CD8-positive, alpha-beta memory T cell (primary cell): ENCODE data around the gene ACBD6. TPM values are rescaled to one million over a fixed set of nuclear protein-coding genes. Genes with fewer than 3 reads are reported as not detected.

Source experiments
- CTCF ChIA-PET: fragments of 350-600 bp; sonication (Branson Sonifier 250); formaldehyde crosslinking; loops from one replicate; lab custom pipeline; 2021; ENCODE audit warnings: antibody characterized with exemption; lab: Charles Lee
- POLR2A ChIA-PET: fragments of 350-600 bp; sonication (Branson Sonifier 250); formaldehyde crosslinking; loops from one replicate; lab custom pipeline; 2021; ENCODE audit warnings: antibody characterized with exemption; lab: Charles Lee
- DNase-seq, 5 donors: peaks; one replicate each; pipeline versions ENCODE4 v3.0.0 to v3.0.0-alpha.2; 2020 to 2022; ENCODE audit warnings: mixed read lengths in 1 of 5
- H3K27ac ChIP-seq: one replicate; pipeline ENCODE4 v1.7.0; 2013; ENCODE audit warnings: low read depth, mild to moderate bottlenecking, low read length, moderate library complexity
- H3K27me3 ChIP-seq: 2 replicates; pipeline ENCODE4 v1.7.0; 2013; ENCODE audit warnings: low read length, mild to moderate bottlenecking; ENCODE audit not compliant: insufficient read depth, poor library complexity, severe bottlenecking
- H3K36me3 ChIP-seq: 2 replicates; pipeline ENCODE4 v1.7.0; 2013; ENCODE audit warnings: mild to moderate bottlenecking, low read length, moderate library complexity; ENCODE audit not compliant: insufficient read depth
- H3K4me1 ChIP-seq: 2 replicates; pipeline ENCODE4 v1.7.0; 2013; ENCODE audit warnings: mild to moderate bottlenecking, low read length, moderate library complexity; ENCODE audit not compliant: insufficient read depth
- H3K4me3 ChIP-seq: 2 replicates; pipeline ENCODE4 v1.7.0; 2013; ENCODE audit warnings: mild to moderate bottlenecking, low read length
- H3K9me3 ChIP-seq: 2 replicates; pipeline ENCODE4 v1.7.0; 2013; ENCODE audit warnings: mild to moderate bottlenecking, low read length
- H3K27ac Mint-ChIP-seq, 8 donors: one replicate each; pipeline ENCODE4 v1.8.0; 2020 to 2021; ENCODE audit warnings: mixed read lengths in 8 of 8, mild to moderate bottlenecking in 6 of 8, inconsistent platforms in 3 of 8, moderate library complexity in 3 of 8
- H3K27me3 Mint-ChIP-seq, 2 donors: one replicate each; pipeline ENCODE4 v1.8.0; 2020 to 2021; ENCODE audit warnings: mixed read lengths in 2 of 2, mild to moderate bottlenecking in 1 of 2, moderate library complexity in 1 of 2
- H3K36me3 Mint-ChIP-seq, 3 donors: one replicate each; pipeline ENCODE4 v1.8.0; 2020 to 2021; ENCODE audit warnings: mixed read lengths in 3 of 3, inconsistent platforms in 1 of 3, mild to moderate bottlenecking in 1 of 3
- H3K4me1 Mint-ChIP-seq, 3 donors: one replicate each; pipeline ENCODE4 v1.8.0; 2020 to 2021; ENCODE audit warnings: mixed read lengths in 3 of 3, inconsistent platforms in 1 of 3, mild to moderate bottlenecking in 1 of 3
- H3K4me3 Mint-ChIP-seq, 7 donors: one replicate each; pipeline ENCODE4 v1.8.0; 2020 to 2021; ENCODE audit warnings: mixed read lengths in 7 of 7, mild to moderate bottlenecking in 6 of 7, moderate library complexity in 4 of 7, inconsistent platforms in 2 of 7
- H3K9me3 Mint-ChIP-seq, 5 donors: one replicate each; pipeline ENCODE4 v1.8.0; 2020 to 2022; ENCODE audit warnings: mixed read lengths in 5 of 5, mild to moderate bottlenecking in 3 of 5, moderate library complexity in 2 of 5, inconsistent platforms in 1 of 5
- polyA plus RNA-seq: library from polyadenylated mRNA; unstranded; fragments of 300-500 nt; fragmentation: Illumina TruSeq; gene quantifications from one replicate; pipeline ENCODE4 v1.2.3, GENCODE V29; 2021
- total RNA-seq, 2 experiments: library from RNA; stranded (reverse); gene quantifications; one replicate each; pipeline ENCODE4 v1.2.3, GENCODE V29; 2021

The ACBD6 gene
- total and polyA plus RNA-seq, 3 experiments from 2014 or later, result 33.8 to 51.4 (median 50.3) TPM

DNA sequence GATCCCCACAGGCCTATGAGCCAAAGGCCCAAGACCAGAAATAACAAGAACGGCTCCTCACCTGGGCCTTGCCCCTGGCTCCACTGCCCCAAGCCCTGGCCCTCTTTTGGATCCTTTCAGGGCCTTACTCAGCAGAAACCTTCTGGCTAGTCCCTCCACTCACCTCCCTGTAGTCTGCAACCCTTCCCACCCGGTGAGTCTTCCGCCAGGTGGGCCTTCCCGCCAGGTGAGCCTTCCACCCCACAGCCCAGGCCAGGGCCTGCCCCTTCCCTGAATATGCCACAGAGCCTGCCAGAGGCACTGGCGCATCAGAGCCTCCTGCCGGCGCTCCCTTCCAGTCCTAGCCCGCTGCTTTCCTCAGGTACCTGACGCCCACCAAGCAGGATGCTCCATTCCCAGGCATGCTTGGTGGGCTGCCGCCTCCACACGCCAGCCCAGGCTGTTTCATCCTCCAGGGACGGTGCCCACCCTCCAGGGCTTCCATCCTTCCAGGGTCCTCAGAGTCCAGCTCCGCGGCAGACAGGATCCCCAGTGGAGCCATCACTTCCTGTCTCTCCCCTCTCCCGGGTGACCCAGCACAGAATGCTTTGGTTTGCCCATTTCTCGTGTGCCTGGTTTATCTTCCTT lies 251.4 kb downstream of the ACBD6 start:
- no peaks in the 10 kb centered on the region for H3K9me3 ChIP-seq
- Mint-ChIP-seq H3K27ac (peak overlapping the region in 1 of 8 donors; percentile 29), H3K4me3 (no peak overlapping the region), H3K9me3 (no peaks in the 10 kb centered on the region), H3K4me1 (peaks cover 2 to 8% (median 3%) of the 10 kb centered on the region in 3 donors), H3K27me3 (peaks cover 36 to 63% of the 10 kb centered on the region in 2 donors), H3K36me3 (no peaks in the 10 kb centered on the region)
- H3K27ac ChIP-seq, result no peak overlapping the region
- H3K27me3 ChIP-seq, result peaks cover 26% of the 10 kb centered on the region
- no peaks in the 10 kb centered on the region for H3K4me1 ChIP-seq
- CTCF ChIA-PET, result no interaction called here
- POLR2A ChIA-PET, result no interaction called here
- H3K36me3 ChIP-seq, result no peaks in the 10 kb centered on the region
- no peak overlapping the region for H3K4me3 ChIP-seq
- DNase-seq, result peak in 1 of 5 donors; percentile 23

DNA sequence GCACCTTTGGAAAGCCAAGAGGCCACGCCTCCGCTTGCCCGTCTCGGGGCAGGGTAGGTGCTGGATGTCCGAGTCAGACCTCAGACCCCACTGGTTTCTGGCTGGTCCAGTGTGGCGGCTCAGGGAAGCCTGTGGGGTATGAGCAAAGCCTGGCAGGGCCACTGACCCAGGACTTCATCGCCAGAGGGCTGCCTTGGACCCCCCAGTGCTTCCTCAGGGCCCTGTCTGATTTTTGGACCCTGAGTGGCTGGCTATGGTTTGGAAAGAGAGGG lies 251.9 kb downstream of the ACBD6 start:
- H3K27ac ChIP-seq, result no peak overlapping the region
- no peaks in the 10 kb centered on the region for H3K4me1 ChIP-seq
- POLR2A ChIA-PET, result no interaction called here
- no peaks in the 10 kb centered on the region for H3K36me3 ChIP-seq
- peaks cover 2 to 8% (median 3%) of the 10 kb centered on the region in 3 donors for H3K4me1 Mint-ChIP-seq
- peaks cover 22% of the 10 kb centered on the region for H3K27me3 ChIP-seq
- DNase-seq, result peak in 1 of 5 donors; percentile 39
- peaks cover 35 to 63% of the 10 kb centered on the region in 2 donors for H3K27me3 Mint-ChIP-seq
- H3K9me3 ChIP-seq, result no peaks in the 10 kb centered on the region
- H3K4me3 ChIP-seq, result no peak overlapping the region
- no peak overlapping the region for H3K4me3 Mint-ChIP-seq
- H3K27ac Mint-ChIP-seq, result no peak overlapping the region
- H3K36me3 Mint-ChIP-seq, result no peaks in the 10 kb centered on the region
- CTCF ChIA-PET, result no interaction called here
- no peaks in the 10 kb centered on the region for H3K9me3 Mint-ChIP-seq

DNA sequence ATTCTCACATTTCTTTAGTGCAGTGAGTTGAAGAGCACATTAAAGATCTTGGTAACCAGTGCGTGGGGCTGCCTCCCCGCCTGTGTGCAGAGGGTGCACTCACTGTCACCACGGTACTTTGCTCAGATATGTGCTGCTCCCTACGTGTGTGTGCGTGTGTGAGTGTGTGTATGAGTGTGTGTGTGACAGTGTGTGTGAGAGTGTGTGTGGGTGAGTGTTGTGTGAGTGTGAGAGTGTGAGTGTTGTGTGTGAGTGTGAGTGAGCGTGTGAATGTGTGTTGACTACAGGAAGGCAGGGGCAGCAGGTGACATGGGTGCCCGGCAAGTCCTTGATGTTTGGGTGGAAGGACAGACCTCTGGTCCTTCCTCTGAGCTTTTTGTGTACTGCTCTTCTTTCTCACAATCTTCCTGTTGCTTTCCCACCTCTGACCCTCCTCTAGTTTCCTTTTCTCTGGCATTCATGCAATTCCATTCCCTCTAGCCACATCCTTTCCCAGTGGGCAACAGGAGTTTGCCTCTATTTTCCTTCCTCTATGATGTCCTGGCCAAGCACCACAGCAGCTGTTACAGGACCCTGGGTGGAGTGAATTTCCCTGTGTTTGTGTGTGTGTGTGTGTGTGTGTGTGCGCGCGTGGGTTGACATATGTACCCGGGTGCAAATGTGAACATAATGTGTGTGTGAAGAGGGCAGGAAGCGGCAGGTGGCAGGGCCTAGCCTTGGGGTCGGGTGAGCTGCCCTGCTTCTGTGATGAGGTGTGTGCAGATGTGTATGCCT lies 252.5 kb downstream of the ACBD6 start:
- no peaks in the 10 kb centered on the region for H3K4me1 ChIP-seq
- ChIA-PET CTCF (no interaction called here), POLR2A (no interaction called here)
- H3K36me3 ChIP-seq, result no peaks in the 10 kb centered on the region
- peaks cover 22% of the 10 kb centered on the region for H3K27me3 ChIP-seq
- H3K27ac Mint-ChIP-seq, result peak overlapping the region in 1 of 8 donors; percentile 72
- peak in 1 of 5 donors; percentile 23 for DNase-seq
- no peaks in the 10 kb centered on the region for H3K9me3 Mint-ChIP-seq
- H3K4me1 Mint-ChIP-seq, result peaks cover 2 to 8% (median 3%) of the 10 kb centered on the region in 3 donors
- peaks cover 35 to 66% of the 10 kb centered on the region in 2 donors for H3K27me3 Mint-ChIP-seq
- peak overlapping the region in 2 of 7 donors; percentile 1 to 20 for H3K4me3 Mint-ChIP-seq
- H3K36me3 Mint-ChIP-seq, result no peaks in the 10 kb centered on the region
- H3K4me3 ChIP-seq, result no peak overlapping the region
- H3K27ac ChIP-seq, result no peak overlapping the region
- no peaks in the 10 kb centered on the region for H3K9me3 ChIP-seq

DNA sequence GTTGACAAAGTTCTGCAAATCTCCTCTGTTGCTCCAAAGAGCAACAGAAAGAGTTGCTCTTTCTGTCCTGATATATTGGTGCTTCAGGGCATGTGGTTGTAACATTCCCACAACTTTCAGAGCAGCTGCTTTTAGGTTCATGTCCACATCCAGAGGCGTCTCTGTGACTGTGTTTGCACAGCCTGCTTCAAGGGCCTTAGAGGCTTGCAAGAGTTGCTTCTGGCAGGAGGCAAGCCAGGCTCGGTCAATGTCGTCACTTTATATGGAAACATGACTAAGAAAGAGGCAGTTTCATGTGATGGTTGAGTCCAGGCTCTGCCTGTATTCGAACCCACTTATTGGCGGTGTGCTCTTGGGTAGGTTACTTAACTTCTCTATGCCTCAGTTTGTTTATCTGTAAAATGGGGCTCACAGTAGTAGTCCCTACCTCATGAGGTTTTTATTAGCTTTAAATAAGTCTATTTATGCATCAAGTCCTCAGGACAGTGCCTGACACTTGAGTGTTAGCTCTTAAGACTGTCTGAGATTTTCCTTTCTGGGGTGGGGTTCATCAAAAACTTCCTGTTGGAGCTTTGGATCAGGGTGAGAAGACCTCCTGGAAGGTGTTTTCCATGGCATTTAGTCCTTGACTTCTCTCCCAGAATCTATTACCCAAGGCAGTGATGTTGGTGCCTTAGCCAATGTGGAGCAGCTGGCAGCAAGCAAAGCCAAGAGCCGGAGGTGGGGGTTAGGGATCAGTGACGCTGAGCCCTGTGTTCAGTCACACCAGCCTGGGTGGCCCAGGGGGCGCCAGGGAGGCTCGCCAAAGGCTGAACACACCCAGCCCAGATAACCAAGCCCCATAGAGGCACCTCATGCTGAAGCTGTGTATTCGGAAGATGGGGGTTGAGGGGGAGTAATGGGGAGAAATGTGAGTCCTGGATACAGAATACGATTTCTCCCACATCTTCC lies 253.4 kb downstream of the ACBD6 start:
- Histone ChIP-seq H3K4me3 (no peak overlapping the region), H3K9me3 (no peaks in the 10 kb centered on the region), H3K4me1 (no peaks in the 10 kb centered on the region), H3K36me3 (no peaks in the 10 kb centered on the region), H3K27me3 (peaks cover 22% of the 10 kb centered on the region), H3K27ac (no peak overlapping the region)
- Mint-ChIP-seq H3K27me3 (peaks cover 32 to 67% of the 10 kb centered on the region in 2 donors), H3K4me1 (peaks cover 2 to 8% (median 3%) of the 10 kb centered on the region in 3 donors), H3K9me3 (no peaks in the 10 kb centered on the region), H3K4me3 (no peak overlapping the region), H3K36me3 (no peaks in the 10 kb centered on the region), H3K27ac (no peak overlapping the region)
- ChIA-PET CTCF (no interaction called here), POLR2A (no interaction called here)
- peak in 1 of 5 donors; percentile 29 for DNase-seq

DNA sequence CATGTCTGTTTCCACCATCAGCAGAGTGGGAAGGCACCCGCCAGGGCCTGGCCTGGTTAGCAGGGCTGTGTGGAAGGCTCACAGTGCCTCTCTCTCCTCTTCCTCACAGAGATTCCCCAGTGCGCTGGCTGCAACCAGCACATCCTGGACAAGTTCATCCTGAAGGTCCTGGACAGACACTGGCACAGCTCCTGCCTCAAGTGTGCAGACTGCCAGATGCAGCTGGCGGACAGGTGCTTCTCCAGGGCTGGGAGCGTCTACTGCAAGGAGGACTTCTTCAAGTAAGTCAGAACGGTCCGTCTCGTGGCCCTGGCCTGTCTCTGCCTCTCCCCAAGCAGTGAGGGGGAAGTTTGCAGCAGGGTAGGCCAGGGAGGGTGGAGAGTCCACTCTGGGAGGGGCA lies 254.2 kb downstream of the ACBD6 start:
- CTCF ChIA-PET, result no interaction called here
- H3K4me3 Mint-ChIP-seq, result no peak overlapping the region
- Histone ChIP-seq H3K4me1 (no peaks in the 10 kb centered on the region), H3K4me3 (no peak overlapping the region), H3K27ac (no peak overlapping the region), H3K36me3 (no peaks in the 10 kb centered on the region), H3K27me3 (peaks cover 19% of the 10 kb centered on the region), H3K9me3 (no peaks in the 10 kb centered on the region)
- POLR2A ChIA-PET, result no interaction called here
- peaks cover 2 to 8% (median 3%) of the 10 kb centered on the region in 3 donors for H3K4me1 Mint-ChIP-seq
- H3K9me3 Mint-ChIP-seq, result no peaks in the 10 kb centered on the region
- no peaks in the 10 kb centered on the region for H3K36me3 Mint-ChIP-seq
- no peak overlapping the region for H3K27ac Mint-ChIP-seq
- H3K27me3 Mint-ChIP-seq, result peaks cover 24 to 65% of the 10 kb centered on the region in 2 donors
- peak in 1 of 5 donors; percentile 32 for DNase-seq

DNA sequence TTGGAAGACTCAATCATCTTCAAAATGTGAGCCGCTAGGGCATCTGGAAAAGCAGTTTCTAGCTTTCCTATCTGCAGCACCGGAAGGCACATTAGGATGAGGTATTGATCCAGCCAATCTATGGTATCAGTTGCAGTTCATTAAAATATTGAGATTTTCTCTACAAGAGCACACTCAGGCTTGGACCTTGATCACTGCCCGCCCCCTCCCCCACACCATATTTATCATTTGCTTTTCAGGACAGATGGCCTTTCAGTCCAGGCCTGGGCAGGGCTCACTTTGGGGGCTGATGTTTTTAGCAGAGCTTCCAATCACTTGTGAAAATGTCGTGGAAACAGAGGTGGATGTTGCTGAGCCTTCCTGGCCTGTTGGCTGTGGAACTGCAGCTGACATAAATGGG lies 254.8 kb downstream of the ACBD6 start:
- Histone ChIP-seq H3K36me3 (no peaks in the 10 kb centered on the region), H3K27me3 (peaks cover 13% of the 10 kb centered on the region), H3K4me1 (no peaks in the 10 kb centered on the region), H3K9me3 (no peaks in the 10 kb centered on the region), H3K27ac (no peak overlapping the region), H3K4me3 (no peak overlapping the region)
- Mint-ChIP-seq H3K4me3 (no peak overlapping the region), H3K9me3 (no peaks in the 10 kb centered on the region), H3K27me3 (peaks cover 22 to 60% of the 10 kb centered on the region in 2 donors), H3K4me1 (peaks cover 2 to 8% (median 2%) of the 10 kb centered on the region in 3 donors), H3K36me3 (no peaks in the 10 kb centered on the region), H3K27ac (no peak overlapping the region)
- peak in 1 of 5 donors; percentile 16 for DNase-seq
- ChIA-PET CTCF (no interaction called here), POLR2A (no interaction called here)

DNA sequence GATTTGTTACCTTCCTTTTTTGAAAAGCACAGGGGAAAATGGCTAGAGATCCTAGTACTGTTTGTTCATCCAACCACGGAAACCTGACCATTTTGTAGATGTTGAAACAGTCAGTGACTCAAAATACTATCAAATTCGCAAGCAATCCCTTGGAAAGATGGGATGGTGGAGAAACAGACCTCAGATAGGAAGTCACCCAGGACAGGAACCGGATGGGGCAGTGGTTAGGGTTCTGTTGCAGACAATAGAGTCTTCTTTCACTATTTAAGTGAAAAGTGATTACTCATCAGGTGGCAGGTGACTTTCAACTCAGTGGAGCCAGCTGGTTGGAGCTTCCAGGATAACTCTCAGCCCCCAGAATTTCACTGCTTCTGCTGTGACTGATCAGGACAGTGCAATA lies 255.3 kb downstream of the ACBD6 start:
- Mint-ChIP-seq H3K27me3 (peaks cover 25 to 60% of the 10 kb centered on the region in 2 donors), H3K9me3 (no peaks in the 10 kb centered on the region), H3K36me3 (no peaks in the 10 kb centered on the region), H3K4me1 (peaks cover 0 to 8% (median 0%) of the 10 kb centered on the region in 3 donors), H3K27ac (no peak overlapping the region), H3K4me3 (no peak overlapping the region)
- Histone ChIP-seq H3K27ac (no peak overlapping the region), H3K4me3 (no peak overlapping the region), H3K4me1 (no peaks in the 10 kb centered on the region), H3K27me3 (peaks cover 8% of the 10 kb centered on the region), H3K36me3 (no peaks in the 10 kb centered on the region), H3K9me3 (no peaks in the 10 kb centered on the region)
- POLR2A ChIA-PET, result no interaction called here
- CTCF ChIA-PET, result no interaction called here
- DNase-seq, result peak in 1 of 5 donors; percentile 0
